SIG-M5 (cell line): ENCODE measurements around the gene KLHL40.

Source experiments
- DNase-seq: peaks from one replicate; lab custom pipeline; 2025; lab: John Stamatoyannopoulos, UW

Gene KLHL40

DNA sequence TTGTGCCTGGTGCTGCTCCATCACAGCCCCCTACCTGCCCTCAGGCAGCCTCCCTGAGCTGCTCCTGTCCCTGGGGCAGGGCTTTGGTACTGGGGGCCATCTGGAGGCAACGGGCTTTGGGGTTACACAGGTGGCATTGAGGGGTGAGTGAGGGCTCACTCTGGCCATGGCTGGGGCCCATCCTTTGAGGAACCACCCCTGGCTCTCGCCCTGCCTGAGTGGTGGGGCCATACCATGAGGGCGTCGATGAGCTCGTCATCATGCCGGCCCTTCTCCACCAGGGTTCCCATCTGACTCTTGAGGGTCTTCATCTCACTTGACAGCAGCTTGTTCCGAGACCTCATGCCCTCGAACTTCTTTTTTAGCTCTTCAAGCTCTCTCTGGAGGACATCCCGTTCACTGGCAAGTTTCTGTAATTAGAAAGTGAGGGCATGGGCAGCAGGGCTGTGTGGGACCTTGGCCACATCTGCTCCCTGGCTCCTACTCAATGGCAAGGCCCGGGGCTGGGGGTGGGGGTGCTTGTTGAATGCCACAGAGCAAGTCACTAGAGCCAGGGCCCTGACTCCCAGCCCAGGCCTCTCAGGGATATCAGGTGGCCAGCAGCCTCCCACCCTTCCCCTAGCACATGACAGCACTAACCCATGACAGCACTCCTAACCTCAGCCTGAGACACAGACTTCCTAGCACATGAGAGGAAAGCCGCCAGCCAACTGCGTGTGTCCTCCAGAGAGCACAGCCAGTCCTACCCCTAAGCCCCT is 54.2 kb downstream of the KLHL40 start:
- no peak for DNase-seq

DNA sequence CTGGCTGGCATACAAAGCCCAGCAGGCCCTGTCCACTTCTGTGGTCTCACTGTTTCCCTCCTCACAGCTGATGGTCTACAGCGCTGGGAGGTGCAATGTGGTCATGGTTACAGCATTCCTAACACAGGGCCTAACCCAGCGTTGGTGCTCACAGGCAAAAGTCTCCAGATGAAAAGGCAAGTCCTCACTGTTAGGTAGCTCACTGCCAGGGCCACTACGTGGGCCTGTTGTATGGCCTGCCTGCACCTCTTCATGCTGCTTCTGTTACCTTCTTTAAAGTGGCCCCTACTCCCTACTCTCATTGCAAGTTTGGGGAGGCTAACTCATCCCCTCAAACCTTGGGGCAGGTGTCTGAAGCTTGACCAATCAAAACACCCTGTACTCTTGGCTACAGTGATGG is 56.5 kb downstream of the KLHL40 start:
- DNase-seq: no peak
